HCT116 (cell line): ENCODE results near the gene CYB561A3.

Experiments used
- CEBPB ChIP-seq: IDR thresholded peaks from 2 replicates; pipeline ENCODE4 v1.6.1; 2012; ENCODE audit warnings: low read depth
- CTCF ChIP-seq, 3 experiments: fragments of 200-600 bp in 1 of 3; sonication (generic) in 1 of 3; IDR thresholded peaks in 2 of 3; conservative IDR thresholded peaks in 1 of 3; 2 replicates each; pipeline ENCODE4 v1.5.1; 2012 to 2017; ENCODE audit warnings: low read depth in 2 of 3, low read length in 2 of 3, antibody characterized with exemption in 1 of 3, borderline replicate concordance in 1 of 3, control low read depth in 1 of 3, mild to moderate bottlenecking in 1 of 3, mixed read lengths in 1 of 3, mixed run types in 1 of 3, moderate library complexity in 1 of 3; ENCODE audit not compliant: insufficient read depth in 1 of 3
- EZH2 ChIP-seq: fragments of 200-600 bp; sonication (generic); IDR thresholded peaks from 2 replicates; pipeline ENCODE4 v1.6.1; 2017; ENCODE audit warnings: antibody characterized with exemption, mixed run types
- JUND ChIP-seq: IDR thresholded peaks from 2 replicates; pipeline ENCODE4 v1.6.1; 2012
- POLR2A ChIP-seq: IDR thresholded peaks from 2 replicates; pipeline ENCODE4 v1.7.0; 2011; ENCODE audit warnings: borderline replicate concordance; ENCODE audit not compliant: insufficient read depth, insufficient read length; ENCODE audit errors: extremely low read depth
- POLR2AphosphoS5 ChIP-seq: IDR thresholded peaks from 2 replicates; pipeline ENCODE4 v1.6.1; 2011; ENCODE audit warnings: mild to moderate bottlenecking, low read depth, low read length, moderate library complexity
- RAD21 ChIP-seq: IDR thresholded peaks from 2 replicates; pipeline ENCODE4 v1.6.1; 2012; ENCODE audit warnings: low read depth, mild to moderate bottlenecking
- REST ChIP-seq: IDR thresholded peaks from 2 replicates; pipeline ENCODE4 v1.6.1; 2012; ENCODE audit warnings: low read depth
- SIN3A ChIP-seq: IDR thresholded peaks from 2 replicates; pipeline ENCODE4 v1.6.1; 2012; ENCODE audit warnings: low read depth
- SP1 ChIP-seq: IDR thresholded peaks from 2 replicates; pipeline ENCODE4 v1.6.1; 2012; ENCODE audit warnings: low read depth
- YY1 ChIP-seq: IDR thresholded peaks from 2 replicates; pipeline ENCODE4 v1.6.1; 2011; ENCODE audit warnings: low read length, low read depth, moderate library complexity, mild to moderate bottlenecking; ENCODE audit not compliant: insufficient replicate concordance; ENCODE audit errors: extremely low read depth
- TF ChIP-seq, protein P1 (sequence below): IDR thresholded peaks from 2 replicates; pipeline ENCODE4 v1.6.1; 2012

- TF ChIP-seq CTCF (IDR thresholded peaks at IDR 0.05 in 2 of 3, conservative IDR thresholded peaks at IDR 0.05 in 1 of 3; ENCODE audit: borderline replicate concordance in 1 of 3, insufficient read depth in 1 of 3, low read depth in 2 of 3, low read length in 2 of 3) (no peak), EZH2 (no peak), JUND (no peak), POLR2AphosphoS5 (no peak), SIN3A (no peak), RAD21 (no peak), SP1 (no peak), POLR2A (no peak), YY1 (no peak), CEBPB (no peak), REST (no peak)
- TF ChIP-seq, protein P1, sequence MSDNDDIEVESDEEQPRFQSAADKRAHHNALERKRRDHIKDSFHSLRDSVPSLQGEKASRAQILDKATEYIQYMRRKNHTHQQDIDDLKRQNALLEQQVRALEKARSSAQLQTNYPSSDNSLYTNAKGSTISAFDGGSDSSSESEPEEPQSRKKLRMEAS: no peak
Measured at GRCh38 chr11:61390161-61390560, 28.5 kb upstream of the CYB561A3 start.
